K562 (cell line): ENCODE results near the gene EVL. TPM values are rescaled to one million over a fixed set of nuclear protein-coding genes. Genes with fewer than 3 reads are reported as not detected.
A peak's percentile ranks its signal among the peaks of the same experiment; 100 is the strongest.

Source experiments
- ATAC-seq: fragments of 200-7000 bp; cut with Tn5 transposase; 3 replicates; pipeline ENCODE4 v1.9.1; 2020; ENCODE audit warnings: moderate library complexity
- BruUV-seq: library from RNA; stranded (reverse); fragments of 400-500 nt; replicated peaks from 2 replicates; lab custom pipeline; 2021; lab: Mats Ljungman, UMichigan
- CTCF ChIA-PET: fragments of 300-600 bp; formaldehyde crosslinking; extraction: SDS; loops from one replicate; lab custom pipeline; 2021; ENCODE audit warnings: low intra/inter-chr PET ratio; lab: Yijun Ruan, JAX
- POLR2A ChIA-PET: fragments of 300-600, 350-650 bp; sonication (Branson Sonifier 250); formaldehyde crosslinking; extraction: SDS; loops from one replicate; lab custom pipeline; 2021; ENCODE audit warnings: antibody characterized with exemption, inconsistent platforms; lab: Yijun Ruan, JAX
- DNase-seq, 4 experiments: peaks; one replicate each; pipeline versions ENCODE4 v3.0.0 to v3.0.0-alpha.2; 2011 to 2018; ENCODE audit warnings: low spot score in 3 of 4, mixed read lengths in 3 of 4; ENCODE audit errors: extremely low read depth in 1 of 4
- FAIRE-seq: peaks from 2 replicates; lab custom pipeline; 2011; peaks lifted over from hg19 to GRCh38; lab: Jason Lieb, UNC
- H2AFZ ChIP-seq: 2 replicates; pipeline ENCODE4 v1.6.0; 2011; ENCODE audit warnings: low read depth, low read length, control low read depth, inconsistent platforms
- H3K27ac ChIP-seq: fragments of 200-600 bp; 3 replicates; pipeline ENCODE4 v1.8.0; 2011; ENCODE audit warnings: low read depth, mild to moderate bottlenecking, control low read depth, inconsistent platforms, low read length, moderate library complexity, mixed read lengths; ENCODE audit errors: extremely low read depth
- H3K27me3 ChIP-seq, 2 experiments: fragments of 300-600 bp in 1 of 2; 2 replicates in 1 of 2; 3 replicates in 1 of 2; pipeline versions ENCODE4 v1.6.0 to v1.8.0; 2011; ENCODE audit warnings: inconsistent platforms in 2 of 2, low read length in 2 of 2, mild to moderate bottlenecking in 1 of 2, mixed read lengths in 1 of 2, moderate library complexity in 1 of 2; ENCODE audit not compliant: control insufficient read depth in 2 of 2, insufficient read depth in 2 of 2
- H3K36me3 ChIP-seq: fragments of 300-600 bp; 3 replicates; pipeline ENCODE4 v1.8.0; 2011; ENCODE audit warnings: mild to moderate bottlenecking, low read length, inconsistent platforms; ENCODE audit not compliant: control insufficient read depth, insufficient read depth
- H3K4me1 ChIP-seq, 2 experiments: fragments of 200-600 bp in 1 of 2; replicated peaks in 1 of 2; 2 replicates in 1 of 2; 3 replicates in 1 of 2; pipeline versions ENCODE4 v1.5.1 to v1.8.0; 2011; ENCODE audit warnings: inconsistent platforms in 2 of 2, low read length in 2 of 2, mild to moderate bottlenecking in 1 of 2, mixed read lengths in 1 of 2, moderate library complexity in 1 of 2; ENCODE audit not compliant: control insufficient read depth in 2 of 2, insufficient read depth in 2 of 2
- H3K4me2 ChIP-seq: 2 replicates; pipeline ENCODE4 v1.6.1; 2011; ENCODE audit warnings: low read length, control low read depth, inconsistent platforms, mixed read lengths; ENCODE audit not compliant: insufficient read depth
- H3K4me3 ChIP-seq: fragments of 200-600 bp; sonication (generic), shearing (Covaris generic); 2 replicates; pipeline ENCODE4 v1.5.1; 2016; ENCODE audit warnings: control low read depth, inconsistent platforms
- H3K79me2 ChIP-seq: fragments of 200-600 bp; 3 replicates; pipeline ENCODE4 v1.8.0; 2011; ENCODE audit warnings: low read length, inconsistent platforms; ENCODE audit not compliant: control insufficient read depth, insufficient read depth
- H3K9ac ChIP-seq, 2 experiments: 2 replicates each; pipeline versions ENCODE4 v1.6.0 to v1.6.1; 2011; ENCODE audit warnings: low read depth in 2 of 2, low read length in 2 of 2, control low read depth in 1 of 2, inconsistent platforms in 1 of 2, mild to moderate bottlenecking in 1 of 2, mixed read lengths in 1 of 2; ENCODE audit not compliant: insufficient read depth in 1 of 2
- H3K9me1 ChIP-seq: one replicate; pipeline ENCODE4 v1.6.0; 2011; ENCODE audit warnings: inconsistent platforms, mild to moderate bottlenecking, low read length, moderate library complexity; ENCODE audit not compliant: control insufficient read depth, insufficient read depth
- H3K9me3 ChIP-seq: replicated peaks from 2 replicates; pipeline ENCODE4 v1.5.1; 2011; ENCODE audit warnings: low read depth, low read length, inconsistent platforms; ENCODE audit not compliant: control insufficient read depth, insufficient read depth
- H4K20me1 ChIP-seq: replicated peaks from 2 replicates; pipeline ENCODE4 v1.6.1; 2011; ENCODE audit warnings: low read length, inconsistent platforms, mixed read lengths; ENCODE audit not compliant: control insufficient read depth, insufficient read depth
- CEBPG ChIP-seq, 3 experiments: fragments of 200-800 bp in 1 of 3; sonication (Bioruptor generic) in 1 of 3; sonication (generic) in 1 of 3; formaldehyde crosslinking in 1 of 3; IDR thresholded peaks in 2 of 3; conservative IDR thresholded peaks in 1 of 3; 2 replicates each; pipeline versions ENCODE4 v1.6.1 to v1.8.0; 2016 to 2022; ENCODE audit warnings: missing compliant biosample characterization in 2 of 3, missing genetic modification characterization in 2 of 3, mild to moderate bottlenecking in 1 of 3, missing genetic modification reagents in 1 of 3
- FIP1L1 ChIP-seq: fragments of 200-400 bp; formaldehyde crosslinking; IDR thresholded peaks from 2 replicates; pipeline ENCODE4 v1.6.1; 2018; ENCODE audit warnings: mild to moderate bottlenecking, low read depth, low read length; ENCODE audit not compliant: poor library complexity, severe bottlenecking
- FUS ChIP-seq: fragments of 200-400 bp; formaldehyde crosslinking; optimal IDR thresholded peaks from 2 replicates; pipeline ENCODE3; 2017; ENCODE audit warnings: low read depth, low read length
- RBFOX2 ChIP-seq: fragments of 200-400 bp; formaldehyde crosslinking; IDR thresholded peaks from 2 replicates; pipeline ENCODE4 v1.6.1; 2017; ENCODE audit warnings: low read depth, mild to moderate bottlenecking, low read length, moderate library complexity
- SREBF1 ChIP-seq: fragments of 150-350 bp; IDR thresholded peaks from 2 replicates; pipeline ENCODE4 v1.6.1; 2014; ENCODE audit warnings: antibody characterized with exemption, low read depth, low read length, borderline replicate concordance
- WGBS: fragments of 100-300 bp; shearing (Covaris generic); methylation state at CpG from one replicate; pipeline ENCODE4 v1.1.6; 2016; ENCODE audit warnings: low coverage, mixed read lengths; ENCODE audit not compliant: insufficient coverage; ENCODE audit errors: missing lambda C conversion rate; 5-methylcytosine and 5-hydroxymethylcytosine counted together
- in situ Hi-C: fragments of 300-500 bp; cut with MboI; formaldehyde crosslinking; loops from 4 replicates; pipeline ENCODE4 v1.15.0; 2018; ENCODE audit warnings: inconsistent platforms, mixed read lengths
- intact Hi-C: fragments of 100-400 bp; cut with micrococcal nuclease; formaldehyde crosslinking; loops from 2 replicates; pipeline ENCODE4 v1.14.2; 2022
- polyA plus RNA-seq, 8 experiments: library from polyadenylated mRNA; depleted of rRNA in 4 of 8; stranded (reverse) in 5 of 8; unstranded in 3 of 8; fragments of >200 nt; fragmentation: Nextera tagmentation in 2 of 8; fragmentation: Illumina TruSeq in 1 of 8; extraction: Ambion mirVana in 2 of 8; extraction: Trizol in 1 of 8; gene quantifications; 2 replicates each; pipeline versions ENCODE4 v1.2.1 to v1.2.3, GENCODE V29; 2011 to 2014; ENCODE audit warnings: inconsistent platforms in 1 of 8, missing spikeins in 1 of 8
- total RNA-seq, 7 experiments: library from RNA; depleted of rRNA in 6 of 7; stranded (reverse); fragments of >200 nt in 6 of 7; fragmentation: Illumina TruSeq in 2 of 7; extraction: Trizol in 2 of 7; gene quantifications; 2 replicates each; pipeline versions ENCODE4 v1.2.1 to v1.2.3, GENCODE V29; 2011 to 2021; ENCODE audit warnings: low replicate concordance in 1 of 7

The EVL gene
- total and polyA plus RNA-seq, 9 of the 15 experiments (the other 6 are each of a cell fraction or from before 2014, with no cell fraction given): 2.9 to 43.4 (median 23.9) TPM

DNA sequence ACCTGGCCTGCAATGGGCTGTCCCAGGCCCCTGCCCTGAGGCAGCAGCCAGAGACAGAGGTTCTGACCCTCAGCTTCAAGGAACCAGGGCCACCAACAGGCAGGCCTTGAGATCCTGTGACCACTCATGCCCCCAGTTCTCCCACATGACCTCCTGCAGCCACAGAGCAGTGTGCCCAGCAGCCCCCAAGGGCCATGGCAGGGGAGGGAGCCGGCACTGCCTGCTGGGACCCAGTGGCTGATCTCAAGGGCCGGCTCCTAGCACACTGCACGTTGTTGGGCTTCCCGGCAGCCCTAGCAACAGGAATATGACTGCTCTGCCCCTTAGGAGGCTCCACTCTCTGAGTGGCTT is 79.4 kb downstream of the EVL start (continued):
- no peak for TF ChIP-seq CEBPG (CRISPR knock-in tag; IDR thresholded peaks at IDR 0.05)
- TF ChIP-seq CEBPG (tag; conservative IDR thresholded peaks at IDR 0.05 in 1 of 2, IDR thresholded peaks at IDR 0.05 in 1 of 2): no peak
- TF ChIP-seq SREBF1: no peak

DNA sequence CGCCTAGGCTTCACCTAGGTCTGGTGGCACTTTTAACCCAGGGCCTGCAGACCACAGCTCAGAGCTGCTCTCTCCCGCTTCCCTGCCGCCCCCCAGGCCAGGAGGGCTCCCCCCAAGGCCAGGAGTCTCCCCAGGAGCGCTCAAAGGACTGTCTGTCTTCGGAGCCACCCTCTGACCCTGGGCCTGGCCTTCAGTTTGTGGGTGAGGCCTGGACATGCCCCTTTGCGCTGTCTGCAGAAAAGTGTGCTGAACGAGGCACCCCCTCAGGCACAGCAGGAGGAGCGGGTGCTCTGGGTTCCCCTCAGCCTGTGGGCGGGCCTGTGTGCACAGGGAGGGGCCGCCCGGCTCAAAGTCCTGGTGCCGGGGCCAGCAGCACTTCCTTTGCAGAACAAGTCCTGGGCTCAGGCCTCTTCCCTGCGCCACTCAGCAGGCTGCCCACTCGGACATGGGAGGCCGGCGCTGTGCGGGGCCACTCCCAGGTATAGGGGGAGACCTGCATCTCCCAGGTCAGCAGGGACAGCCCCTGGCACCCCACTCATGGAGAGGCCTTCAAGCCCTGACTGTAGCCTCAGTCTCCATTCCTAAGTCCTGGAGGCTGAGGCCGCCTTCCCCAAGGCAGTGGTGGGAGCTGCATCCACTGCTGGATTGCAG is 79.9 kb downstream of the EVL start:
- Histone ChIP-seq H3K79me2 (peaks cover 15% of the 10 kb centered on the region), H3K9ac (peak overlapping the region in 1 of 2 experiments; percentile 81; a peak in 2 of 4 replicates), H3K9me1 (no peaks in the 10 kb centered on the region), H2AFZ (no peak overlapping the region), H3K27me3 (no peaks in the 10 kb centered on the region), H3K9me3 (no peaks in the 10 kb centered on the region), H3K36me3 (peaks cover 11% of the 10 kb centered on the region; the same call in 1 of the 3 replicates), H3K4me1 (peaks cover 33 to 90% of the 10 kb centered on the region in 2 experiments), H3K4me2 (no peak overlapping the region), H3K4me3 (no peak overlapping the region), H4K20me1 (no peaks in the 10 kb centered on the region), H3K27ac (no peak overlapping the region; the same call in 2 of the 3 replicates)
- CTCF ChIA-PET: no interaction called here
- FAIRE-seq (no peak), ATAC-seq (no peak), DNase-seq (no peak)
- BruUV-seq: no TSS peak
- peak; percentile 7 for TF ChIP-seq FIP1L1
- peak; percentile 7; the same call in 1 of the 2 replicates for TF ChIP-seq RBFOX2
- TF ChIP-seq FUS: no peak
- intact Hi-C loops: loop anchor here (5.0 kb wide), 1 partner anchor 68 kb away; no protein-coding TSS in a partner anchor
- in situ Hi-C loops: no loop called here
- 87% methylated on average over 5 of the region's 18 CpGs for WGBS
- POLR2A ChIA-PET: no interaction called here
